Measurements from ENCODE around the gene SEPTIN2.
A peak's percentile ranks its signal among the peaks of the same experiment; 100 is the strongest.

Gene SEPTIN2

GRCh38 chr2:241354668-241355658 lies 39.2 kb downstream of the SEPTIN2 start:
- Histone ChIP-seq H2AFZ (ENCODE audit: low read depth, low read length) (no peak overlapping the region), H3K27me3 (ENCODE audit: insufficient read depth, low read length) (no peaks in the 10 kb centered on the region), H3K4me1 (ENCODE audit: insufficient read depth, low read length) (peaks cover 6% of the 10 kb centered on the region), H3K9me3 (ENCODE audit: low read length) (no peaks in the 10 kb centered on the region), H3K36me3 (ENCODE audit: insufficient read depth, low read length) (peaks cover 47% of the 10 kb centered on the region), H3K4me3 (ENCODE audit: low read length) (peak overlapping the region; percentile 31)

- Histone ChIP-seq H3K27me3 (ENCODE audit: insufficient read depth, low read length) (no peaks in the 10 kb centered on the region), H2AFZ (ENCODE audit: low read depth, low read length) (peak within 1 kb of the TSS; percentile 22), H3K9me3 (ENCODE audit: low read length) (no peaks in the 10 kb centered on the region), H3K36me3 (ENCODE audit: insufficient read depth, low read length) (peaks cover 35% of the 10 kb centered on the region), H3K4me1 (ENCODE audit: insufficient read depth, low read length) (peaks cover 6% of the 10 kb centered on the region), H3K4me3 (ENCODE audit: low read length) (peak within 1 kb of the TSS; percentile 94)
Measured at GRCh38 chr2:241355983-241356870, 40.5 kb downstream of the SEPTIN2 start, which contains the start of gene FARP2. Gene FARP2, plus strand, starts transcription at chr2:241356285. Its CDS starts 16,823 bp downstream, at chr2:241373108.

- Histone ChIP-seq H3K4me1 (ENCODE audit: insufficient read depth, low read length) (peaks cover 6% of the 10 kb centered on the region), H2AFZ (ENCODE audit: low read depth, low read length) (no peak overlapping the region), H3K27me3 (ENCODE audit: insufficient read depth, low read length) (no peaks in the 10 kb centered on the region), H3K36me3 (ENCODE audit: insufficient read depth, low read length) (peaks cover 29% of the 10 kb centered on the region), H3K9me3 (ENCODE audit: low read length) (no peaks in the 10 kb centered on the region), H3K4me3 (ENCODE audit: low read length) (peak overlapping the region; percentile 94)
Measured at GRCh38 chr2:241356871-241357260, 41.1 kb downstream of the SEPTIN2 start.

- H3K4me3 ChIP-seq (ENCODE audit: low read length): peak overlapping the region; percentile 94
- no peaks in the 10 kb centered on the region for H3K27me3 ChIP-seq (ENCODE audit: insufficient read depth, low read length)
- no peak overlapping the region for H2AFZ ChIP-seq (ENCODE audit: low read depth, low read length)
- H3K36me3 ChIP-seq (ENCODE audit: insufficient read depth, low read length): peaks cover 22% of the 10 kb centered on the region
- no peaks in the 10 kb centered on the region for H3K9me3 ChIP-seq (ENCODE audit: low read length)
- peaks cover 6% of the 10 kb centered on the region for H3K4me1 ChIP-seq (ENCODE audit: insufficient read depth, low read length)
Measured at GRCh38 chr2:241357531-241357930, 41.8 kb downstream of the SEPTIN2 start.

- Histone ChIP-seq H2AFZ (ENCODE audit: low read depth, low read length) (no peak overlapping the region), H3K9me3 (ENCODE audit: low read length) (no peaks in the 10 kb centered on the region), H3K4me1 (ENCODE audit: insufficient read depth, low read length) (peaks cover 6% of the 10 kb centered on the region), H3K4me3 (ENCODE audit: low read length) (no peak overlapping the region), H3K36me3 (ENCODE audit: insufficient read depth, low read length) (peaks cover 13% of the 10 kb centered on the region), H3K27me3 (ENCODE audit: insufficient read depth, low read length) (no peaks in the 10 kb centered on the region)
Measured at GRCh38 chr2:241358470-241358869, 42.7 kb downstream of the SEPTIN2 start.

GRCh38 chr2:241359481-241360045 lies 43.8 kb downstream of the SEPTIN2 start:
- H3K4me1 ChIP-seq (ENCODE audit: insufficient read depth, low read length): peaks cover 6% of the 10 kb centered on the region
- no peaks in the 10 kb centered on the region for H3K27me3 ChIP-seq (ENCODE audit: insufficient read depth, low read length)
- H2AFZ ChIP-seq (ENCODE audit: low read depth, low read length): no peak overlapping the region
- peaks cover 3% of the 10 kb centered on the region for H3K9me3 ChIP-seq (ENCODE audit: low read length)
- peaks cover 4% of the 10 kb centered on the region for H3K36me3 ChIP-seq (ENCODE audit: insufficient read depth, low read length)
- no peak overlapping the region for H3K4me3 ChIP-seq (ENCODE audit: low read length)

GRCh38 chr2:241363426-241363825 lies 47.7 kb downstream of the SEPTIN2 start:
- Histone ChIP-seq H3K4me1 (ENCODE audit: insufficient read depth, low read length) (no peaks in the 10 kb centered on the region), H3K9me3 (ENCODE audit: low read length) (peaks cover 3% of the 10 kb centered on the region), H2AFZ (ENCODE audit: low read depth, low read length) (no peak overlapping the region), H3K36me3 (ENCODE audit: insufficient read depth, low read length) (no peaks in the 10 kb centered on the region), H3K4me3 (ENCODE audit: low read length) (no peak overlapping the region), H3K27me3 (ENCODE audit: insufficient read depth, low read length) (no peaks in the 10 kb centered on the region)

GRCh38 chr2:241364781-241365180 lies 49.1 kb downstream of the SEPTIN2 start:
- Histone ChIP-seq H3K9me3 (ENCODE audit: low read length) (peaks cover 3% of the 10 kb centered on the region), H3K4me3 (ENCODE audit: low read length) (no peak overlapping the region), H3K36me3 (ENCODE audit: insufficient read depth, low read length) (no peaks in the 10 kb centered on the region), H3K27me3 (ENCODE audit: insufficient read depth, low read length) (no peaks in the 10 kb centered on the region), H3K4me1 (ENCODE audit: insufficient read depth, low read length) (no peaks in the 10 kb centered on the region), H2AFZ (ENCODE audit: low read depth, low read length) (no peak overlapping the region)

- no peak overlapping the region for H3K4me3 ChIP-seq (ENCODE audit: low read length)
- H3K4me1 ChIP-seq (ENCODE audit: insufficient read depth, low read length): no peaks in the 10 kb centered on the region
- peaks cover 3% of the 10 kb centered on the region for H3K9me3 ChIP-seq (ENCODE audit: low read length)
- no peaks in the 10 kb centered on the region for H3K36me3 ChIP-seq (ENCODE audit: insufficient read depth, low read length)
- no peak overlapping the region for H2AFZ ChIP-seq (ENCODE audit: low read depth, low read length)
- H3K27me3 ChIP-seq (ENCODE audit: insufficient read depth, low read length): no peaks in the 10 kb centered on the region
Measured at GRCh38 chr2:241366678-241367077, 51.0 kb downstream of the SEPTIN2 start.

- Histone ChIP-seq H3K36me3 (ENCODE audit: insufficient read depth, low read length) (no peaks in the 10 kb centered on the region), H3K27me3 (ENCODE audit: insufficient read depth, low read length) (no peaks in the 10 kb centered on the region), H3K4me3 (ENCODE audit: low read length) (no peak overlapping the region), H3K9me3 (ENCODE audit: low read length) (peaks cover 3% of the 10 kb centered on the region), H2AFZ (ENCODE audit: low read depth, low read length) (no peak overlapping the region), H3K4me1 (ENCODE audit: insufficient read depth, low read length) (no peaks in the 10 kb centered on the region)
Measured at GRCh38 chr2:241368643-241369042, 52.9 kb downstream of the SEPTIN2 start.

- Histone ChIP-seq H3K9me3 (ENCODE audit: low read length) (no peaks in the 10 kb centered on the region), H3K27me3 (ENCODE audit: insufficient read depth, low read length) (no peaks in the 10 kb centered on the region), H2AFZ (ENCODE audit: low read depth, low read length) (no peak overlapping the region), H3K36me3 (ENCODE audit: insufficient read depth, low read length) (peaks cover 8% of the 10 kb centered on the region), H3K4me1 (ENCODE audit: insufficient read depth, low read length) (no peaks in the 10 kb centered on the region), H3K4me3 (ENCODE audit: low read length) (no peak overlapping the region)
Measured at GRCh38 chr2:241372361-241372992, 56.8 kb downstream of the SEPTIN2 start.

- Histone ChIP-seq H3K4me1 (ENCODE audit: insufficient read depth, low read length) (no peaks in the 10 kb centered on the region), H3K4me3 (ENCODE audit: low read length) (no peak overlapping the region), H3K9me3 (ENCODE audit: low read length) (no peaks in the 10 kb centered on the region), H2AFZ (ENCODE audit: low read depth, low read length) (no peak overlapping the region), H3K36me3 (ENCODE audit: insufficient read depth, low read length) (peaks cover 8% of the 10 kb centered on the region), H3K27me3 (ENCODE audit: insufficient read depth, low read length) (no peaks in the 10 kb centered on the region)
Measured at GRCh38 chr2:241373446-241373845, 57.7 kb downstream of the SEPTIN2 start.
